HG02973 (cell line): ENCODE measurements around the gene EIF2B4.
"Not testable (repeated sequence)": the region's sequence is repeated elsewhere in the genome, so short reads cannot be mapped to it uniquely, and the experiment has no call there.

Experiments
- ATAC-seq: cut with Tn5 transposase; IDR thresholded peaks from one replicate; pipeline ENCODE4 v1.9.1; 2021; ENCODE audit warnings: moderate library complexity; ENCODE audit not compliant: unreplicated experiment

The EIF2B4 gene

DNA sequence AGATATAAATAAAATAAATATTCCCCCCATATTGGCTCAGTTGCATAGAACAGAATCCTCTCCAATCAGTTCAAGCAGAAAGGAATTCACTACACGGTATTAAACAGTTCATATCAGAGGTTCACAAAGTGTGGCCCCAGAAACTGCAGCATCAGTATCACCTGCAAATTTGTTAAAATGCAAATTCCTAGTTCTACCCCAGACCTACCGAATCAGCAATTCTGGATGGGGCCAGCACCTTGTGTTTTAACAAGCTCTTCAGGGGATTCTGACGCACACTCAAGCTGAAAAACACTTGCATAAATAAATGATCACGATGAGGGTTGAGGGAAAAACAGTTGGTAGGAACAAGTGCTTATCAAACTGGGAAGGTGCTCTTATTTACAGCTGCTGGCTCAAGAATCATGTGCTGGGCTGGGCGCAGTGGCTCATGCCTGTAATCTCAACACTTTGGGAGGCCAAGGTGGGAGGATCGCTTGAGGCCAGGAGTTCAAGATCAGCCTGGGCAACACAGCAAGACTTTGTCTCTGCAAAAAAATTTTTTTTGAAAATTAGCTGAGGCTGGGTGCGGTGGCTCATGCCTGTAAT is 19.9 kb downstream of the EIF2B4 start:
- ATAC-seq = no peak

GRCh38 chr2:27347641-27348040 is 22.5 kb downstream of the EIF2B4 start:
- ATAC-seq = no peak

DNA sequence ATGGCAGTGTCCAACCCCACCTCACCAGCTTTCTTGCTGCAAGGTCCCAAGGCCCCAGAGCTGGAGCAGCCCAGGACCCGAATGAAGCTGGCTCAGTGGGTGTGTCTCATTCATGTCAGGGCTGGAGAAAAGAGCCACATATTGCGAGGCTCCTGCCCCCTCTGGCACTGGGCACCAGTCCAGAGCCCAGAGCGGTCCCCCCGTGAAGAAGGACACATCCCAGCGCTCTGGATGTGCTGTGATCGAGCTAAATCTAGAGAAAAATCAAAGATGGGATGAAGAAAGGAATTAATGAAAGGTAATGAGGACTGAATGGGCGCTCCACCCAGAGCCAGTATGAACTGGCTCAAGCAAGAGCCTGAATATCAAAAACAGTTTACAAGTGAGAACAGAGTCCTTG is 34.0 kb downstream of the EIF2B4 start:
- ATAC-seq = no peak

GRCh38 chr2:27335311-27335710 is 34.8 kb downstream of the EIF2B4 start:
- no peak for ATAC-seq

DNA sequence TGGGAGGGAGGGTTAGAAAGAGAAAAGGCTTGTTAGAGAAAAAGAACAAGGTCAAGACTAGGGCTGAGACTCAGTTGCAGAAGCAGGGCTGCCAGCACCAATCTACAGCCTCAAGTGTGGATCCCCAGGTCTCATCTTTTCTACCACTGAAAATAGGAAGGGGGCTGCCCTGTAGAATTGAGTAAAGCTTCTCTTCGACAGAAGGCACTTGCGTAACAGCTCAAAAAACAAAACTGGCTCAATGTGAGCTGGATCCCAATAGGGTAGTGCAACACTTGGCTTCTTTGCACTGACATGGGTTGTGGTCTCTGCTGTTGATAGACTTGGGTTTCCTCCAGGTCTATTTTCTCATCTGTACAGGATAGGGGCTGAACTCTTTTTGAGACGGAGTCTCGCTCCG is 45.4 kb downstream of the EIF2B4 start:
- no peak for ATAC-seq

GRCh38 chr2:27323596-27324285 is 46.4 kb downstream of the EIF2B4 start:
- ATAC-seq = no peak

DNA sequence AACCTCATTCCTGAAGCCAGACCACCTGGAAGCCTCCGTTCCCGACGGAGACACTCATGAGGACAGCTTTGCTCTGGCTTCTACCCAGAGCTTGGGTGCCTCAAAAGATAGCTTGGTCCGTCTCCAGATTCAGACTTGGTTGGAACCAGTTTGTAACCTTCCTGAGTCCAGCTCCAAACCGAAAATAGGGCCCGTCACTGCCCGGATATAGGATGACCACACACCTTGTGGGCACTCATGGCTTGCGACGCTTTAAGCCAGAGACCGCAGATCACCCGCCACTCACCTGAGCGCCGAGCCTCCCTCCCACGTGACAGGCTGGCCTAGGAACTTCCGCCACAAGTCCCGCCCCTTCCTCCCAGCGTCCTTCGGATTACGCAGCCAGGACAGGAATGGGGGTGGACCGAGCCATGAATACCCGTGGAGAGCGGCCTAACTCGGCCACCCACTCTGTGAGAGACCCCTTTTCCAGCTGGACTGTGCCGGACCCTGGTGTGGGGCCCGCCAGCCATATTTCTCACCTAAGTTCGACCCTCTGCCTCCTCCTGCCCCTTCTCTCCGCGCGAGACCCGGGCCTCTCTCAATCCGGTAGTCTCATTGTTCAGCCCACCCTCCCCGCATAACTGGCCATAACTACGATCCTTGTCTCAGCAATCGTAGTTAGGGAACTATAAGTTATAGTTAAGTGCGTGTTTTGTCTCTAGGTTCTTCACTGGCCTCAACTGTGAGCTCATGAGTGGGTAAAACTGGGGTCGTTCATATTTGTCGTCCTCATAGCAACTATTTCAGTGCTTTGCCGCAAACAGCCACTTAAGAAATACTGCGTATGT is 47.2 kb downstream of the EIF2B4 start, which contains the start of gene MPV17:
Gene MPV17, minus strand, starts transcription at position 332 of the 830 bp plus-strand sequence. CDS start 580 bp downstream, outside the sequence.
- peak; percentile 86 for ATAC-seq

GRCh38 chr2:27322301-27322765 is 47.8 kb downstream of the EIF2B4 start:
- no peak for ATAC-seq

GRCh38 chr2:27320958-27321543 is 49.1 kb downstream of the EIF2B4 start:
- no peak for ATAC-seq

DNA sequence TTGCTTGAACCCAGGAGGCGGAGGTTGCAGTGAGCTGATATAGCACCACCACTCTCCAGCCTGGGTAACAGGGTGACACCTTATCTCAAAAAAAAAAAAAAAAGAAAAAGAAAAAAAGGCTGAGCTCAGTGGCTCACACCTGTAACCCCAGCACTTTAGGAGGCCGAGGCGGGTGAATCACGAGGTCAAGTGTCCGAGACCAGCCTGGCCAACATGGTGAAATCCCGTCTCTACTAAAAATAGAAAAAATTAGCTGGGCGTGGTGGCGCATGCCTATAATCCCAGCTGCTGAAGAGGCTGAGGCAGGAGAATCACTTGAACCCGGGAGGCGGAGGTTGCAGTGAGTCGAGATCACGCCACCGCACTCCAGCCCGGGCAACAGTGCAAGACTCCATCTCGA is 50.3 kb downstream of the EIF2B4 start:
- ATAC-seq = not testable (repeated sequence)

DNA sequence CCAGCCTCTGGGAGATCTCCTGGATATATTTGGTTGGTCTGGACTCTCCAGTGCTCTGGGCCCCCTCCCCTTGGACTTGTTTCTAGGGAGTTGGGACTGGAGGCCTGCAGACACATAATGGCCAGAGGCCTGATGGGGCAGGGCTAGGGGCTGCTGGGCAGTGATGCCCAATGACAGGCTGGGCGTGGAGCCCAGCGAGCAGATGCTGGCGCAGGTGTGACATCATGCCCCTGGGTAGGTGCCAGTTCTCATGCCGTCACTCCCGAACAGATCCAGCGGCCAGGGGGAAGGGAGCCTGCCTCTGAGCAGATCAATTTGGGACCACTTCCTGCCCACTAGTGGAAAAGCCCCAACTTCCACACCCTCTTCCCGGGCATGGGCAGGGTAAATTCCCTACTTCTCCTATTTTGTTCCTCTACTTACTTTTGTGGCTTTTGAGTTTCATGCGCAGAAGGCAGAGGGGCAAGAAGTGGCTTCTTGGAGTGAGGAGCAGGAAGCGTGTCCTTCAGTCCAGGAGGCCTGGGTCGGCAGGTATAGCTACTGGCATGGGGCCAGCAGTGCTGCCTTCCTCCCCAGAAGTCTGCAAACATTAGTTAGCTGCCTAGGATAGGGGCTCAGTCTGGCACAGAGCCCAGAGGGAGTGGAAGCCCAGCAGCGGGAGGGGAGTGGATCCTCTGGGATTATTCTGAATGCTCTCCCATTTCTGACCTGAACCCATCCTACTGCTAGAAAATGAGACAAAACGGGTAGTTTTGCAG is 53.3 kb downstream of the EIF2B4 start:
- ATAC-seq = no peak

DNA sequence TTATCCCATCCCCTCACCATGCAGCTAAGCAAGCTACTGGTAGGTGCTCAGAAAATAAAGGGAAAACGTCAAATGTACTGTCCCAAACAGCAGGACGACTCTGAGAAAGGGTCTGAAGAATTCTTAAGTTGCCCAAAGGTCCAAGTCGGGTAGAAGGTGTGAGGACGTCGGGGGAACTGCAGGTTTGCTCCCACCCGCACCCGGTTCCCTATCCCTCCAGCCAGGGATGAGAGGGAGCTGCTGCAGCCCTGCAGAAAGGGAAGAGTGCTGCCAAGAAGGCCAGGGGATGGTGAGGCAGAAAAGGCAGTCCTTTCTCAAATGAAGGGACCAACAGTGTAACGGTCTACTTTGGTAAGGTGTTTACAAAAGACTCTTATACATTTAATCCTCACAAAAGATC is 55.0 kb downstream of the EIF2B4 start:
- ATAC-seq = no peak

DNA sequence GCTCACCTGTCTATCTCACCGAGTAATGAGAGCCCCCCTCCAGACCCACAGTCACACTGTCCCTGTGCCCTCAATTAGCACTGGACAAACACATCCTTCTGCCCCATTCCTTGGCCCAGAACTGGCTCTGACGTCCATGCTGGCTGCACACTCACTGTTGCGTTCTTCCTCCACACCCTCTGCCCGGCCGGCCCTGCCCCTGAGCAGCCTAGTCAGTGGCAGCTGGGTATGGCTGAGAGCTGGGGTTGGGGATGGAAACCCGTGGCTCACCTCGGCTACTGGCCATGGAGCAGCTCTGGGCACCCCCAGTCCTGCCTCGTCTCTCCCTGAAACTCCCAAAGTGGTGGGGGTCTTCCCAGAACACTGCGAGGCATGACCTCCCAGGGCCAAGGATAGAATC is 55.4 kb downstream of the EIF2B4 start:
- no peak for ATAC-seq
